ENCODE results near the gene NEAT1.

- no peak for TF ChIP-seq CTCF (IDR thresholded peaks at IDR 0.05)
- TF ChIP-seq POLR2A (IDR thresholded peaks at IDR 0.05), result peak in 1 of 2 donors; percentile 93
Measured at GRCh38 chr11:65493367-65494176, 71.0 kb downstream of the NEAT1 start.
